CD14-positive monocyte (primary cell): ENCODE measurements around the gene TSPAN13. TPM values are rescaled to one million over a fixed set of nuclear protein-coding genes. Genes with fewer than 3 reads are reported as not detected.

ENCODE experiments used
- DNase-seq, 3 donors: peaks; one replicate each; pipeline ENCODE4 v3.0.0-alpha.2; 2011 to 2022
- H2AFZ ChIP-seq: 2 replicates; pipeline ENCODE4 v1.6.0; 2012; ENCODE audit warnings: mild to moderate bottlenecking, low read depth, low read length, inconsistent platforms; ENCODE audit not compliant: insufficient read depth, poor library complexity, severe bottlenecking
- H3K27ac ChIP-seq, 2 donors: 1 replicate in 1 of 2; 2 replicates in 1 of 2; pipeline ENCODE4 v1.5.1; 2012 to 2013; ENCODE audit warnings: low read length in 2 of 2, control low read depth in 1 of 2, inconsistent platforms in 1 of 2, low read depth in 1 of 2, mild to moderate bottlenecking in 1 of 2
- H3K27me3 ChIP-seq, 2 donors: one replicate each; pipeline versions ENCODE4 v1.6.0 to v1.6.1; 2011 to 2013; ENCODE audit warnings: low read length in 2 of 2; ENCODE audit not compliant: control insufficient read depth in 2 of 2, insufficient read depth in 2 of 2
- H3K36me3 ChIP-seq, 2 donors: replicated peaks in 1 of 2; 1 replicate in 1 of 2; 2 replicates in 1 of 2; pipeline versions ENCODE4 v1.5.1 to v1.6.1; 2012 to 2013; ENCODE audit warnings: low read length in 2 of 2, control low read depth in 1 of 2, inconsistent platforms in 1 of 2, mild to moderate bottlenecking in 1 of 2; ENCODE audit not compliant: insufficient read depth in 2 of 2, control insufficient read depth in 1 of 2
- H3K4me1 ChIP-seq, 2 donors: 1 replicate in 1 of 2; 2 replicates in 1 of 2; pipeline versions ENCODE4 v1.5.1 to v1.6.1; 2012 to 2013; ENCODE audit warnings: low read length in 2 of 2, control low read depth in 1 of 2, inconsistent platforms in 1 of 2, mild to moderate bottlenecking in 1 of 2, moderate library complexity in 1 of 2; ENCODE audit not compliant: insufficient read depth in 2 of 2, control insufficient read depth in 1 of 2
- H3K4me2 ChIP-seq: replicated peaks from 2 replicates; pipeline ENCODE3; 2012; ENCODE audit warnings: low read length, moderate library complexity, mild to moderate bottlenecking; ENCODE audit not compliant: poor library complexity, severe bottlenecking; ENCODE audit errors: extremely low read depth
- H3K4me3 ChIP-seq, 3 experiments: fragments of 200-600 bp in 1 of 3; sonication (generic) in 1 of 3; replicated peaks in 1 of 3; 1 replicate in 2 of 3; 2 replicates in 1 of 3; pipeline ENCODE4 v1.5.1; 2011 to 2013; ENCODE audit warnings: low read length in 3 of 3, mild to moderate bottlenecking in 3 of 3, control low read depth in 2 of 3, low read depth in 2 of 3, inconsistent platforms in 1 of 3, moderate library complexity in 1 of 3
- H3K79me2 ChIP-seq: 2 replicates; pipeline ENCODE4 v1.6.0; 2012; ENCODE audit warnings: mild to moderate bottlenecking, control low read depth, inconsistent platforms, low read length, moderate library complexity; ENCODE audit not compliant: insufficient read depth
- H3K9ac ChIP-seq: 2 replicates; pipeline ENCODE4 v1.6.0; 2017; ENCODE audit warnings: low read length, mild to moderate bottlenecking; ENCODE audit not compliant: insufficient read depth, poor library complexity, severe bottlenecking
- H3K9me3 ChIP-seq, 2 donors: replicated peaks in 1 of 2; 1 replicate in 1 of 2; 2 replicates in 1 of 2; pipeline versions ENCODE4 v1.5.1 to v1.6.1; 2012 to 2013; ENCODE audit warnings: low read length in 2 of 2, control low read depth in 1 of 2; ENCODE audit not compliant: control insufficient read depth in 1 of 2, insufficient read depth in 1 of 2
- H4K20me1 ChIP-seq: 2 replicates; pipeline ENCODE4 v1.6.0; 2012; ENCODE audit warnings: mild to moderate bottlenecking, low read length, control low read depth, moderate library complexity; ENCODE audit not compliant: insufficient read depth
- H3K27ac Mint-ChIP-seq, 7 donors: one replicate each; pipeline ENCODE4 v1.8.0; 2020; ENCODE audit warnings: mild to moderate bottlenecking in 7 of 7, mixed read lengths in 7 of 7, moderate library complexity in 6 of 7, inconsistent platforms in 2 of 7
- H3K27me3 Mint-ChIP-seq, 3 donors: one replicate each; pipeline ENCODE4 v1.8.0; 2021 to 2022; ENCODE audit warnings: low read depth in 3 of 3, mild to moderate bottlenecking in 3 of 3, mixed read lengths in 3 of 3, moderate library complexity in 3 of 3, inconsistent platforms in 1 of 3
- H3K36me3 Mint-ChIP-seq, 2 donors: one replicate each; pipeline ENCODE4 v1.8.0; 2020; ENCODE audit warnings: mixed read lengths in 2 of 2, inconsistent platforms in 1 of 2, mild to moderate bottlenecking in 1 of 2
- H3K4me1 Mint-ChIP-seq: one replicate; pipeline ENCODE4 v1.8.0; 2020; ENCODE audit warnings: mild to moderate bottlenecking, mixed read lengths
- H3K4me3 Mint-ChIP-seq, 2 donors: one replicate each; pipeline ENCODE4 v1.8.0; 2020; ENCODE audit warnings: mild to moderate bottlenecking in 2 of 2, mixed read lengths in 2 of 2, moderate library complexity in 1 of 2
- H3K9me3 Mint-ChIP-seq, 7 donors: one replicate each; pipeline ENCODE4 v1.8.0; 2020 to 2022; ENCODE audit warnings: mixed read lengths in 7 of 7, mild to moderate bottlenecking in 6 of 7, moderate library complexity in 6 of 7, inconsistent platforms in 2 of 7
- WGBS: methylation state at CpG from one replicate; pipeline ENCODE4 v1.1.5; 2013; ENCODE audit warnings: missing lambda C conversion rate; ENCODE audit not compliant: insufficient coverage; 5-methylcytosine and 5-hydroxymethylcytosine counted together
- intact Hi-C, 2 donors: fragments of 100-400 bp; cut with micrococcal nuclease; formaldehyde crosslinking; loops; one replicate each; pipeline versions ENCODE4 v1.15.0 to v1.15.1; 2023
- polyA plus RNA-seq, 3 donors: library from polyadenylated mRNA; depleted of rRNA in 1 of 3; unstranded in 2 of 3; stranded (reverse) in 1 of 3; fragments of 300-500 nt in 2 of 3; fragments of >200 nt in 1 of 3; fragmentation: Illumina TruSeq in 2 of 3; gene quantifications; 1 replicate in 2 of 3; 2 replicates in 1 of 3; pipeline ENCODE4 v1.2.3, GENCODE V29; 2012 to 2021
- TF ChIP-seq, protein P1 (sequence below): fragments of 200-600 bp; IDR thresholded peaks from one replicate; pipeline ENCODE4 v1.8.0; 2022; ENCODE audit warnings: antibody characterized with exemption, mild to moderate bottlenecking

TSPAN13 gene
- polyA plus RNA-seq, 3 donors: 0.09 to 0.17 (median 0.16) TPM

DNA sequence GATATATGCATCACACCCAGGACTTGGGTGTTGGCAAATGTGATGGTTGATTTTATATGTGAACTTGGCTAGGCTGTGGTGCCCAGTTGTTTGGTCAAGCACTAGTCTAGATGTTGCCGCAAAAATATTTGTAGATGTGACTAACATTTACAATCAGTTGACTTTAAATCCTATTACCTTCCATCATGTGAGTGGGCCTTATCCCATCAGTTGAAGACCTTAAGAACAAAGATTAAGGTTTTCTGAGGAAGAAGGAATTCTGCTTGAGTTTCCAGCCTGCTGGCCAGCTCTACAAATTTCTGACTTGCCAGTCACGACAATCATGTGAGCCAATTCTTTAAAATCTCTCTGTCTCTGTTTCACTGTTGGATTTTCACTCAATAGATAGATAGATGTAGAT, 20.3 kb downstream of the TSPAN13 start:
- Mint-ChIP-seq H3K27me3 (no peaks in the 10 kb centered on the region), H3K27ac (no peak overlapping the region), H3K9me3 (peaks cover 0 to under 1% (median 0%) of the 10 kb centered on the region in 7 donors), H3K36me3 (no peaks in the 10 kb centered on the region), H3K4me1 (peaks cover 10% of the 10 kb centered on the region), H3K4me3 (no peak overlapping the region)
- Histone ChIP-seq H3K27ac (no peak overlapping the region), H3K36me3 (no peaks in the 10 kb centered on the region), H3K4me2 (no peak overlapping the region), H3K4me3 (no peak overlapping the region), H4K20me1 (no peaks in the 10 kb centered on the region), H2AFZ (no peak overlapping the region), H3K4me1 (peaks cover 0 to 7% of the 10 kb centered on the region in 2 donors), H3K9me3 (no peaks in the 10 kb centered on the region), H3K27me3 (no peaks in the 10 kb centered on the region), H3K9ac (no peak overlapping the region), H3K79me2 (no peaks in the 10 kb centered on the region)
- TF ChIP-seq, protein P1, sequence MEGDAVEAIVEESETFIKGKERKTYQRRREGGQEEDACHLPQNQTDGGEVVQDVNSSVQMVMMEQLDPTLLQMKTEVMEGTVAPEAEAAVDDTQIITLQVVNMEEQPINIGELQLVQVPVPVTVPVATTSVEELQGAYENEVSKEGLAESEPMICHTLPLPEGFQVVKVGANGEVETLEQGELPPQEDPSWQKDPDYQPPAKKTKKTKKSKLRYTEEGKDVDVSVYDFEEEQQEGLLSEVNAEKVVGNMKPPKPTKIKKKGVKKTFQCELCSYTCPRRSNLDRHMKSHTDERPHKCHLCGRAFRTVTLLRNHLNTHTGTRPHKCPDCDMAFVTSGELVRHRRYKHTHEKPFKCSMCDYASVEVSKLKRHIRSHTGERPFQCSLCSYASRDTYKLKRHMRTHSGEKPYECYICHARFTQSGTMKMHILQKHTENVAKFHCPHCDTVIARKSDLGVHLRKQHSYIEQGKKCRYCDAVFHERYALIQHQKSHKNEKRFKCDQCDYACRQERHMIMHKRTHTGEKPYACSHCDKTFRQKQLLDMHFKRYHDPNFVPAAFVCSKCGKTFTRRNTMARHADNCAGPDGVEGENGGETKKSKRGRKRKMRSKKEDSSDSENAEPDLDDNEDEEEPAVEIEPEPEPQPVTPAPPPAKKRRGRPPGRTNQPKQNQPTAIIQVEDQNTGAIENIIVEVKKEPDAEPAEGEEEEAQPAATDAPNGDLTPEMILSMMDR: no peak
- intact Hi-C loops: no loop called here
- DNase-seq: no peak
- WGBS: no CpG with 5 or more reads among the region's 2 CpGs

GRCh38 chr7:16774294-16774693, 20.7 kb downstream of the TSPAN13 start:
- Mint-ChIP-seq H3K4me3 (no peak overlapping the region), H3K36me3 (no peaks in the 10 kb centered on the region), H3K4me1 (peaks cover 12% of the 10 kb centered on the region), H3K9me3 (no peaks in the 10 kb centered on the region), H3K27me3 (no peaks in the 10 kb centered on the region), H3K27ac (no peak overlapping the region)
- H3K79me2 ChIP-seq: no peaks in the 10 kb centered on the region
- TF ChIP-seq, protein P1: no peak
- no peaks in the 10 kb centered on the region for H4K20me1 ChIP-seq
- no peaks in the 10 kb centered on the region for H3K9me3 ChIP-seq
- H3K27me3 ChIP-seq: no peaks in the 10 kb centered on the region
- H3K4me1 ChIP-seq: peaks cover 0 to 7% of the 10 kb centered on the region in 2 donors
- intact Hi-C loops: no loop called here
- no peak overlapping the region for H3K4me2 ChIP-seq
- H3K27ac ChIP-seq: no peak overlapping the region
- H3K36me3 ChIP-seq: no peaks in the 10 kb centered on the region
- DNase-seq: no peak
- WGBS: 100% methylated on average over 1 of the region's 4 CpGs
- no peak overlapping the region for H3K9ac ChIP-seq
- no peak overlapping the region for H3K4me3 ChIP-seq
- no peak overlapping the region for H2AFZ ChIP-seq
